SK-N-SH (cell line): ENCODE results near the gene DENND5B.

Experiments used
- CTCF ChIP-seq: fragments of 200-600 bp; sonication (generic); IDR thresholded peaks from 2 replicates; pipeline ENCODE4 v1.6.1; 2017; ENCODE audit warnings: antibody characterized with exemption, mild to moderate bottlenecking, moderate library complexity
- FOXJ3 ChIP-seq: sonication (generic); formaldehyde crosslinking; IDR thresholded peaks from 2 replicates; pipeline ENCODE4 v1.5.1; 2020; ENCODE audit warnings: mild to moderate bottlenecking, missing genetic modification reagents
- GATA2 ChIP-seq: sonication (generic); formaldehyde crosslinking; IDR thresholded peaks from 2 replicates; pipeline ENCODE4 v1.5.0; 2020; ENCODE audit warnings: mild to moderate bottlenecking, missing genetic modification reagents
- TF ChIP-seq, protein P1 (sequence below): IDR thresholded peaks from 2 replicates; pipeline ENCODE4 v1.6.1; 2012; ENCODE audit warnings: mild to moderate bottlenecking, low read depth, low read length, moderate library complexity

DNA sequence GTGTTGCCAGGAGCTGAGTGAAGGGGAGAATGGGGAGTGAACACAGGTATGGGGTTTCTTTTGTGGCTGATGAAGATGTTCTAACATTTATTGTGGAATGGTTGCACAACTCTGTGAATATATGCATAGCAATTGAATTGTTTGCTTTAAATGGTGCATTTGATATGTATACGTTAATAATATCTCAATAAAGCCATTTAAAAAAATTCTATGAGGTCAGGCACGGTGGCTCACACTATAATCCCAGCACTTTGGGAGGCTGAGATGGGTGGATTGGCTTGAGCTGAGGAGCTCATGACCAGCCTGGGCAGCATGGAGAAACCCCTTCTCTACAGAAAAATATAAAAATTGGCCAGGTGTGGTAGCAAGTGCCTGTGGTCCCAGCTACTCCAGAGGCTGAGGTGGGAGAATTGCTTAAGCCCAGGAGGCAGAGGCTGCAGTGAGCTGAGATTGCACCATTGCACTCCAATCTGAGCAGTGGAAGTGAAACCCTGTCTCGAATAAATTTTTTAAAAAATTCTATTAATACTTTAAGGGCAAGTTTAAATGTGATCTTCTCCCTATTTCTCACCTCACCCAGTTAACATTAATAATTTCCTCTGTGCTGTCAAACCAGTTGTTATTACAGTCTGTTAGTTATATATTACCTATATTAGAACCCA is 65.3 kb downstream of the DENND5B start:
- TF ChIP-seq FOXJ3 (CRISPR knock-in tag) (no peak), CTCF (no peak), GATA2 (CRISPR knock-in tag) (no peak)
- TF ChIP-seq, protein P1, sequence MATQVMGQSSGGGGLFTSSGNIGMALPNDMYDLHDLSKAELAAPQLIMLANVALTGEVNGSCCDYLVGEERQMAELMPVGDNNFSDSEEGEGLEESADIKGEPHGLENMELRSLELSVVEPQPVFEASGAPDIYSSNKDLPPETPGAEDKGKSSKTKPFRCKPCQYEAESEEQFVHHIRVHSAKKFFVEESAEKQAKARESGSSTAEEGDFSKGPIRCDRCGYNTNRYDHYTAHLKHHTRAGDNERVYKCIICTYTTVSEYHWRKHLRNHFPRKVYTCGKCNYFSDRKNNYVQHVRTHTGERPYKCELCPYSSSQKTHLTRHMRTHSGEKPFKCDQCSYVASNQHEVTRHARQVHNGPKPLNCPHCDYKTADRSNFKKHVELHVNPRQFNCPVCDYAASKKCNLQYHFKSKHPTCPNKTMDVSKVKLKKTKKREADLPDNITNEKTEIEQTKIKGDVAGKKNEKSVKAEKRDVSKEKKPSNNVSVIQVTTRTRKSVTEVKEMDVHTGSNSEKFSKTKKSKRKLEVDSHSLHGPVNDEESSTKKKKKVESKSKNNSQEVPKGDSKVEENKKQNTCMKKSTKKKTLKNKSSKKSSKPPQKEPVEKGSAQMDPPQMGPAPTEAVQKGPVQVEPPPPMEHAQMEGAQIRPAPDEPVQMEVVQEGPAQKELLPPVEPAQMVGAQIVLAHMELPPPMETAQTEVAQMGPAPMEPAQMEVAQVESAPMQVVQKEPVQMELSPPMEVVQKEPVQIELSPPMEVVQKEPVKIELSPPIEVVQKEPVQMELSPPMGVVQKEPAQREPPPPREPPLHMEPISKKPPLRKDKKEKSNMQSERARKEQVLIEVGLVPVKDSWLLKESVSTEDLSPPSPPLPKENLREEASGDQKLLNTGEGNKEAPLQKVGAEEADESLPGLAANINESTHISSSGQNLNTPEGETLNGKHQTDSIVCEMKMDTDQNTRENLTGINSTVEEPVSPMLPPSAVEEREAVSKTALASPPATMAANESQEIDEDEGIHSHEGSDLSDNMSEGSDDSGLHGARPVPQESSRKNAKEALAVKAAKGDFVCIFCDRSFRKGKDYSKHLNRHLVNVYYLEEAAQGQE = no peak
